Stomach (tissue), 9 donors: ENCODE results near the gene TUBB1. TPM values are rescaled to one million over a fixed set of nuclear protein-coding genes. Genes with fewer than 3 reads are reported as not detected.

Source experiments
- DNase-seq, 2 donors: peaks; one replicate each; pipeline versions ENCODE4 v3.0.0 to v3.0.0-alpha.2; 2013 to 2019
- H3K27ac ChIP-seq, 5 donors: fragments of 200-600 bp in 4 of 5; sonication (generic) in 4 of 5; one replicate each; pipeline ENCODE4 v1.5.1; 2013 to 2019; ENCODE audit warnings: mild to moderate bottlenecking in 1 of 5, moderate library complexity in 1 of 5
- H3K27me3 ChIP-seq, 3 donors: fragments of 200-600 bp; sonication (generic); one replicate each; pipeline ENCODE4 v1.5.1; 2017 to 2019; ENCODE audit warnings: mixed run types in 1 of 3
- H3K36me3 ChIP-seq, 4 donors: fragments of 200-600 bp; sonication (generic); 1 replicate in 3 of 4; 2 replicates in 1 of 4; pipeline ENCODE4 v1.5.1; 2016 to 2019
- H3K4me1 ChIP-seq, 4 donors: fragments of 200-600 bp; sonication (generic); one replicate each; pipeline ENCODE4 v1.5.1; 2016 to 2019
- H3K4me3 ChIP-seq, 4 donors: fragments of 200-600 bp; sonication (generic) in 3 of 4; one replicate each; pipeline ENCODE4 v1.5.1; 2016 to 2019; ENCODE audit warnings: mild to moderate bottlenecking in 1 of 4
- H3K9me3 ChIP-seq, 4 donors: fragments of 200-600 bp; sonication (generic); one replicate each; pipeline ENCODE4 v1.5.1; 2016 to 2019
- CTCF ChIP-seq, 7 experiments: fragments of 450-650 bp in 4 of 7; fragments of 200-600 bp in 3 of 7; sonication (generic) in 3 of 7; IDR thresholded peaks; one replicate each; pipeline ENCODE4 v1.5.1; 2016 to 2019; ENCODE audit warnings: antibody characterized with exemption in 7 of 7, control low read depth in 2 of 7, mild to moderate bottlenecking in 1 of 7
- EP300 ChIP-seq: sonication (generic); formaldehyde crosslinking; IDR thresholded peaks from one replicate; pipeline ENCODE4 v1.6.1; 2017; ENCODE audit warnings: antibody characterized with exemption
- POLR2A ChIP-seq, 4 donors: fragments of 450-650 bp; IDR thresholded peaks; one replicate each; pipeline ENCODE4 v1.6.1; 2016; ENCODE audit warnings: antibody characterized with exemption in 4 of 4, control low read depth in 2 of 4, mild to moderate bottlenecking in 1 of 4, moderate library complexity in 1 of 4
- POLR2AphosphoS5 ChIP-seq, 3 donors: sonication (generic); formaldehyde crosslinking; IDR thresholded peaks; one replicate each; pipeline ENCODE4 v1.6.1; 2016; ENCODE audit warnings: antibody characterized with exemption in 3 of 3
- WGBS, 5 donors: extraction: QIAGEN DNeasy Blood & Tissue Kit in 3 of 5; methylation state at CpG; one replicate each; pipeline versions ENCODE4 v1.1.5 to v1.1.7; 2013 to 2018; 5-methylcytosine and 5-hydroxymethylcytosine counted together
- intact Hi-C: fragments of 100-400 bp; cut with DNase I; formaldehyde crosslinking; loops from one replicate; pipeline ENCODE4 v1.15.1; 2023; ENCODE audit warnings: low total_unique reads
- polyA plus RNA-seq, 3 donors: library from polyadenylated mRNA; stranded (reverse); fragments of 200-250 nt; gene quantifications; one replicate each; pipeline ENCODE4 v1.2.3, GENCODE V29; 2013
- total RNA-seq, 5 donors: library from RNA; depleted of rRNA; stranded (reverse); fragments of >200 nt; gene quantifications; one replicate each; pipeline versions ENCODE4 v1.1.0 to v1.2.3, GENCODE V29; 2014 to 2016
- donor health status: healthy with polysubstance abuse.
- donor health status: Bipolar disorder and iron deficiency.
- donor health status: healthy.

The TUBB1 gene
- total and polyA plus RNA-seq, 8 donors = 0.03 to 0.55 (median 0.12) TPM; not detected in 5

DNA sequence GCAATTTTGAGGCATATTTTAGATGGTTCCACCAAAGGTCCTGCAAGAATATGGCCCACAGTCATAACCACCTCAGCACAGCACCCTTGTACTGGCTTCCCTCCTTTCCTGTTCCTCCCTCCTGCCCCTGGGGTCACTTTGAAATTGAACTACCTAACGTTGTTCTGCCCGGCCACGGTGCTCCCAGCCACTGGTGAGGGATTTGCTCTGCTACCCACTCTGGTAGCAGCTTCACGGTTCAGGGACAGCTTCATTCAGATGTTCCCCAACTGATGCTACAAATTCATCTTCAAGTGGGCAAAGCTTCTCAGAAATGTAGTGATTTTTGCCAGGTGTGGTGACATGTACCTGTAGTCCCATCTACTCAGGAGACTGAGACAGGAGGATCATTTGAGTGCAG lies 46.0 kb upstream of the TUBB1 start:
- intact Hi-C loops = no loop called here
- no peaks in the 10 kb centered on the region for H3K27me3 ChIP-seq
- WGBS, 5 donors = 79 to 87% (median 81%) methylated on average over 4 of the region's 4 CpGs
- no peak overlapping the region for H3K27ac ChIP-seq
- peaks cover 0 to 24% (median 16%) of the 10 kb centered on the region in 4 donors for H3K9me3 ChIP-seq
- no peak for DNase-seq
- H3K4me3 ChIP-seq = no peak overlapping the region
- H3K36me3 ChIP-seq = no peaks in the 10 kb centered on the region
- no peak for TF ChIP-seq POLR2AphosphoS5 (IDR thresholded peaks at IDR 0.05)
- no peak for TF ChIP-seq EP300
- no peak for TF ChIP-seq CTCF (IDR thresholded peaks at IDR 0.05)
- no peak for TF ChIP-seq POLR2A (IDR thresholded peaks at IDR 0.05)
- no peaks in the 10 kb centered on the region for H3K4me1 ChIP-seq

DNA sequence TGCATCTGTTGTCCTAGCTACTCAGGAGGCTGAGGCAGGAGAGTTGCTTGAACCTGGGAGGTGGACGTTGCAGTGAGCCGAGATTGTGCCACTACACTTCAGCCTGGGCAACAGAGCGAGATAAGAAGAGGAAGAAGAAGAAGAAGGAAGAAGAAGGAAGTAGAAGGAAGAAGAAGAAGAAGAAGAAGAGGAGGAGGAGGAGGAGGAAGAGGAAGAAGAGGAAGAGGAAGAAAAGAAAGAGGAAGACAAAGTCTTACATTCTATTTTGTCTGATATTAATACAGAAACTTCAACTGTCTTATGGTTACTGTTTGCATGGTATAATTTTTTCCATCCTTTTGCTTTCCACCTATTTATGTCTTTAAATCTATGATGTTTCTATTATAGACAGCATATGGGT lies 45.4 kb upstream of the TUBB1 start:
- peaks cover 0 to 24% (median 16%) of the 10 kb centered on the region in 4 donors for H3K9me3 ChIP-seq
- no peaks in the 10 kb centered on the region for H3K36me3 ChIP-seq
- DNase-seq = no peak
- no peak overlapping the region for H3K27ac ChIP-seq
- H3K4me1 ChIP-seq = no peaks in the 10 kb centered on the region
- intact Hi-C loops = no loop called here
- H3K27me3 ChIP-seq = no peaks in the 10 kb centered on the region
- TF ChIP-seq POLR2A (IDR thresholded peaks at IDR 0.05) (no peak), POLR2AphosphoS5 (IDR thresholded peaks at IDR 0.05) (no peak), EP300 (no peak), CTCF (IDR thresholded peaks at IDR 0.05) (no peak)
- no peak overlapping the region for H3K4me3 ChIP-seq
- 63 to 92% (median 83%) methylated on average over 3 of the region's 3 CpGs for WGBS, 5 donors

DNA sequence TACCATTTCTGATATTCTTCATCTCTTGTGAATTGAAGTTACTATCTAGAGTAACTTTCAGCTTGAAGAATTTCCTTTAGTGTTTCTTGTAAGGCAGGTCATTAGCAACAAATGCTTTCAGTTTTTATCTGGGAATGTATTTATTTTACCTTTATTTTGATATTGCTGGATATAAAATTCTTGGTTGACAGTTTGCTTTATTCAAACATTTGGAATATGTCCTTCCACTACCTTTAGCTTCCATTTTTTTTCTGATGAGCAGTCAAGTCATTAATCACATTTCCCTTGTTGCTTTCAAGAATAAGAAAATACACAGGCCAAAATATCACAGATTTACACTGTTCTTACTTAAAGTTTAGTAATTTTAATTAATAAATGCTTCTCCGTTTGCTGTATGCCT lies 43.9 kb upstream of the TUBB1 start:
- intact Hi-C loops = no loop called here
- no peaks in the 10 kb centered on the region for H3K36me3 ChIP-seq
- H3K27ac ChIP-seq = no peak overlapping the region
- H3K4me1 ChIP-seq = peaks cover 0 to under 1% (median 0%) of the 10 kb centered on the region in 4 donors
- peaks cover 0 to 19% (median 13%) of the 10 kb centered on the region in 4 donors for H3K9me3 ChIP-seq
- TF ChIP-seq POLR2AphosphoS5 (IDR thresholded peaks at IDR 0.05) (no peak), CTCF (IDR thresholded peaks at IDR 0.05) (no peak), EP300 (no peak), POLR2A (IDR thresholded peaks at IDR 0.05) (no peak)
- no peak for DNase-seq
- no peaks in the 10 kb centered on the region for H3K27me3 ChIP-seq
- H3K4me3 ChIP-seq = no peak overlapping the region
- WGBS, 5 donors = 88 to 98% (median 93%) methylated on average over 1 of the region's 1 CpG

- peaks cover 0 to 4% (median 2%) of the 10 kb centered on the region in 4 donors for H3K4me1 ChIP-seq
- H3K9me3 ChIP-seq = peaks cover 0 to 19% (median 13%) of the 10 kb centered on the region in 4 donors
- DNase-seq = no peak
- no peak overlapping the region for H3K4me3 ChIP-seq
- no peaks in the 10 kb centered on the region for H3K27me3 ChIP-seq
- no peaks in the 10 kb centered on the region for H3K36me3 ChIP-seq
- no peak for TF ChIP-seq EP300
- intact Hi-C loops = no loop called here
- WGBS, 5 donors = 86 to 94% (median 91%) methylated on average over 3 of the region's 3 CpGs
- no peak overlapping the region for H3K27ac ChIP-seq
Measured at GRCh38 chr20:58976061-58976730, 43.0 kb upstream of the TUBB1 start.
